ENCODE measurements around the gene OR2A5. TPM values are rescaled to one million over a fixed set of nuclear protein-coding genes. Genes with fewer than 3 reads are reported as not detected.
"Not testable (repeated sequence)": the region's sequence is repeated elsewhere in the genome, so short reads cannot be mapped to it uniquely, and the experiment has no call there.

OR2A5 gene
- total RNA-seq, 5 donors from 2014 or later (not counting 1 experiment from before 2014, with no cell fraction given), result not detected

- H3K4me3 ChIP-seq (ENCODE audit: control insufficient read depth in 1 of 2, extremely low read depth in 1 of 2, low read length in 1 of 2), result no peak overlapping the region
- H3K4me1 ChIP-seq (ENCODE audit: control insufficient read depth in 1 of 2, extremely low read depth in 1 of 2, insufficient read depth in 2 of 2, low read length in 2 of 2), result no peaks in the 10 kb centered on the region
- 48% methylated on average over 2 of the region's 2 CpGs for WGBS (ENCODE audit: insufficient coverage)
- CTCF ChIA-PET, result no interaction called here
- H3K9me3 Mint-ChIP-seq, result peaks cover 8 to 25% (median 19%) of the 10 kb centered on the region in 3 donors
- no peak overlapping the region for H3K27ac Mint-ChIP-seq
- no peak overlapping the region for H3K27ac ChIP-seq (ENCODE audit: low read length)
- H3K36me3 Mint-ChIP-seq, result no peaks in the 10 kb centered on the region
- H3K36me3 ChIP-seq (ENCODE audit: control insufficient read depth in 2 of 2, extremely low read depth in 1 of 2, insufficient read depth in 1 of 2, low read length in 1 of 2), result no peaks in the 10 kb centered on the region
- no peaks in the 10 kb centered on the region for H3K9me3 ChIP-seq
- no peak overlapping the region for H3K4me3 Mint-ChIP-seq
- no peaks in the 10 kb centered on the region for H3K4me1 Mint-ChIP-seq
- POLR2A ChIA-PET, result no interaction called here
- DNase-seq, result no peak
- no peak for ATAC-seq (replicated peaks in 1 of 4)
- H3K27me3 Mint-ChIP-seq, result peaks cover 19 to 45% of the 10 kb centered on the region in 2 donors
- peaks cover 0 to 2% of the 10 kb centered on the region in 2 experiments for H3K27me3 ChIP-seq (replicated peaks in 1 of 2; ENCODE audit: control insufficient read depth in 2 of 2, extremely low read depth in 1 of 2, insufficient read depth in 2 of 2, low read length in 1 of 2)
Measured at GRCh38 chr7:144009361-144009760, 39.4 kb upstream of the OR2A5 start.

- H3K4me1 Mint-ChIP-seq; H3K36me3 Mint-ChIP-seq; H3K4me3 ChIP-seq (ENCODE audit: control insufficient read depth in 1 of 2, extremely low read depth in 1 of 2, low read length in 1 of 2); POLR2A ChIA-PET; DNase-seq; H3K27ac Mint-ChIP-seq; CTCF ChIA-PET; H3K36me3 ChIP-seq (ENCODE audit: control insufficient read depth in 2 of 2, extremely low read depth in 1 of 2, insufficient read depth in 1 of 2, low read length in 1 of 2); H3K4me1 ChIP-seq (ENCODE audit: control insufficient read depth in 1 of 2, extremely low read depth in 1 of 2, insufficient read depth in 2 of 2, low read length in 2 of 2); H3K27me3 ChIP-seq (replicated peaks in 1 of 2; ENCODE audit: control insufficient read depth in 2 of 2, extremely low read depth in 1 of 2, insufficient read depth in 2 of 2, low read length in 1 of 2); H3K9me3 ChIP-seq; ATAC-seq (replicated peaks in 1 of 4); H3K27ac ChIP-seq (ENCODE audit: low read length); H3K4me3 Mint-ChIP-seq: not testable (repeated sequence)
- Mint-ChIP-seq H3K27me3 (peaks cover 15 to 40% of the 10 kb centered on the region in 2 donors), H3K9me3 (peaks cover 8 to 25% (median 19%) of the 10 kb centered on the region in 3 donors)
Measured at GRCh38 chr7:144010061-144010460, 38.7 kb upstream of the OR2A5 start.

GRCh38 chr7:144010821-144011220, 37.9 kb upstream of the OR2A5 start:
- H3K36me3 ChIP-seq (ENCODE audit: control insufficient read depth in 2 of 2, extremely low read depth in 1 of 2, insufficient read depth in 1 of 2, low read length in 1 of 2); H3K27ac ChIP-seq (ENCODE audit: low read length); H3K4me3 ChIP-seq (ENCODE audit: control insufficient read depth in 1 of 2, extremely low read depth in 1 of 2, low read length in 1 of 2); H3K27ac Mint-ChIP-seq; POLR2A ChIA-PET; H3K9me3 ChIP-seq; H3K4me1 Mint-ChIP-seq; H3K4me3 Mint-ChIP-seq; ATAC-seq (replicated peaks in 1 of 4); H3K27me3 ChIP-seq (replicated peaks in 1 of 2; ENCODE audit: control insufficient read depth in 2 of 2, extremely low read depth in 1 of 2, insufficient read depth in 2 of 2, low read length in 1 of 2); H3K36me3 Mint-ChIP-seq; DNase-seq; CTCF ChIA-PET; H3K4me1 ChIP-seq (ENCODE audit: control insufficient read depth in 1 of 2, extremely low read depth in 1 of 2, insufficient read depth in 2 of 2, low read length in 2 of 2): not testable (repeated sequence)
- peaks cover 8 to 25% (median 19%) of the 10 kb centered on the region in 3 donors for H3K9me3 Mint-ChIP-seq
- H3K27me3 Mint-ChIP-seq, result peaks cover 15 to 36% of the 10 kb centered on the region in 2 donors
- WGBS (ENCODE audit: insufficient coverage), result 63% methylated on average over 1 of the region's 1 CpG

GRCh38 chr7:144011458-144012230, 37.1 kb upstream of the OR2A5 start:
- no peak for ATAC-seq (replicated peaks in 1 of 4)
- H3K27ac Mint-ChIP-seq, result no peak overlapping the region
- no peaks in the 10 kb centered on the region for H3K9me3 ChIP-seq
- H3K4me3 Mint-ChIP-seq, result no peak overlapping the region
- H3K27me3 Mint-ChIP-seq, result peaks cover 13 to 35% of the 10 kb centered on the region in 2 donors
- H3K36me3 ChIP-seq (ENCODE audit: control insufficient read depth in 2 of 2, extremely low read depth in 1 of 2, insufficient read depth in 1 of 2, low read length in 1 of 2), result no peaks in the 10 kb centered on the region
- no peaks in the 10 kb centered on the region for H3K4me1 ChIP-seq (ENCODE audit: control insufficient read depth in 1 of 2, extremely low read depth in 1 of 2, insufficient read depth in 2 of 2, low read length in 2 of 2)
- CTCF ChIA-PET, result no interaction called here
- peaks cover 8 to 25% (median 19%) of the 10 kb centered on the region in 3 donors for H3K9me3 Mint-ChIP-seq
- H3K4me3 ChIP-seq (ENCODE audit: control insufficient read depth in 1 of 2, extremely low read depth in 1 of 2, low read length in 1 of 2), result no peak overlapping the region
- 88% methylated on average over 1 of the region's 5 CpGs for WGBS (ENCODE audit: insufficient coverage)
- POLR2A ChIA-PET, result no interaction called here
- no peak for DNase-seq
- no peaks in the 10 kb centered on the region for H3K4me1 Mint-ChIP-seq
- no peak overlapping the region for H3K27ac ChIP-seq (ENCODE audit: low read length)
- H3K27me3 ChIP-seq (replicated peaks in 1 of 2; ENCODE audit: control insufficient read depth in 2 of 2, extremely low read depth in 1 of 2, insufficient read depth in 2 of 2, low read length in 1 of 2), result peaks cover 0 to 2% of the 10 kb centered on the region in 2 experiments
- H3K36me3 Mint-ChIP-seq, result no peaks in the 10 kb centered on the region

GRCh38 chr7:144018065-144018464, 30.7 kb upstream of the OR2A5 start:
- ChIA-PET POLR2A (no interaction called here), CTCF (no interaction called here)
- H3K27me3 Mint-ChIP-seq, result peaks cover 2 to 8% of the 10 kb centered on the region in 2 donors
- ATAC-seq (replicated peaks in 1 of 4) (no peak), DNase-seq (no peak)
- H3K9me3 ChIP-seq, result no peaks in the 10 kb centered on the region
- H3K4me1 ChIP-seq (ENCODE audit: control insufficient read depth in 1 of 2, extremely low read depth in 1 of 2, insufficient read depth in 2 of 2, low read length in 2 of 2), result no peaks in the 10 kb centered on the region
- no peaks in the 10 kb centered on the region for H3K36me3 Mint-ChIP-seq
- peaks cover 0 to 2% (median 0%) of the 10 kb centered on the region in 3 donors for H3K9me3 Mint-ChIP-seq
- no peak overlapping the region for H3K4me3 ChIP-seq (ENCODE audit: control insufficient read depth in 1 of 2, extremely low read depth in 1 of 2, low read length in 1 of 2)
- H3K4me1 Mint-ChIP-seq, result no peaks in the 10 kb centered on the region
- no peak overlapping the region for H3K27ac Mint-ChIP-seq
- no peak overlapping the region for H3K4me3 Mint-ChIP-seq
- H3K36me3 ChIP-seq (ENCODE audit: control insufficient read depth in 2 of 2, extremely low read depth in 1 of 2, insufficient read depth in 1 of 2, low read length in 1 of 2), result no peaks in the 10 kb centered on the region
- no peaks in the 10 kb centered on the region for H3K27me3 ChIP-seq (replicated peaks in 1 of 2; ENCODE audit: control insufficient read depth in 2 of 2, extremely low read depth in 1 of 2, insufficient read depth in 2 of 2, low read length in 1 of 2)
- no CpG with 5 or more reads among the region's 4 CpGs for WGBS (ENCODE audit: insufficient coverage)
- no peak overlapping the region for H3K27ac ChIP-seq (ENCODE audit: low read length)

- Mint-ChIP-seq H3K27me3 (peaks cover 0 to 2% of the 10 kb centered on the region in 2 donors), H3K36me3 (no peaks in the 10 kb centered on the region), H3K27ac (no peak overlapping the region), H3K9me3 (peaks cover 0 to 2% (median 0%) of the 10 kb centered on the region in 3 donors), H3K4me3 (no peak overlapping the region), H3K4me1 (no peaks in the 10 kb centered on the region)
- no peaks in the 10 kb centered on the region for H3K27me3 ChIP-seq (replicated peaks in 1 of 2; ENCODE audit: control insufficient read depth in 2 of 2, extremely low read depth in 1 of 2, insufficient read depth in 2 of 2, low read length in 1 of 2)
- no peaks in the 10 kb centered on the region for H3K4me1 ChIP-seq (ENCODE audit: control insufficient read depth in 1 of 2, extremely low read depth in 1 of 2, insufficient read depth in 2 of 2, low read length in 2 of 2)
- ATAC-seq (replicated peaks in 1 of 4) (no peak), DNase-seq (no peak)
- no peaks in the 10 kb centered on the region for H3K36me3 ChIP-seq (ENCODE audit: control insufficient read depth in 2 of 2, extremely low read depth in 1 of 2, insufficient read depth in 1 of 2, low read length in 1 of 2)
- H3K4me3 ChIP-seq (ENCODE audit: control insufficient read depth in 1 of 2, extremely low read depth in 1 of 2, low read length in 1 of 2), result no peak overlapping the region
- no peak overlapping the region for H3K27ac ChIP-seq (ENCODE audit: low read length)
- ChIA-PET POLR2A (no interaction called here), CTCF (no interaction called here)
- H3K9me3 ChIP-seq, result no peaks in the 10 kb centered on the region
- no CpG with 5 or more reads among the region's 2 CpGs for WGBS (ENCODE audit: insufficient coverage)
Measured at GRCh38 chr7:144019457-144019856, 29.3 kb upstream of the OR2A5 start.
